ENCODE data around the gene NAALADL1.

DNA sequence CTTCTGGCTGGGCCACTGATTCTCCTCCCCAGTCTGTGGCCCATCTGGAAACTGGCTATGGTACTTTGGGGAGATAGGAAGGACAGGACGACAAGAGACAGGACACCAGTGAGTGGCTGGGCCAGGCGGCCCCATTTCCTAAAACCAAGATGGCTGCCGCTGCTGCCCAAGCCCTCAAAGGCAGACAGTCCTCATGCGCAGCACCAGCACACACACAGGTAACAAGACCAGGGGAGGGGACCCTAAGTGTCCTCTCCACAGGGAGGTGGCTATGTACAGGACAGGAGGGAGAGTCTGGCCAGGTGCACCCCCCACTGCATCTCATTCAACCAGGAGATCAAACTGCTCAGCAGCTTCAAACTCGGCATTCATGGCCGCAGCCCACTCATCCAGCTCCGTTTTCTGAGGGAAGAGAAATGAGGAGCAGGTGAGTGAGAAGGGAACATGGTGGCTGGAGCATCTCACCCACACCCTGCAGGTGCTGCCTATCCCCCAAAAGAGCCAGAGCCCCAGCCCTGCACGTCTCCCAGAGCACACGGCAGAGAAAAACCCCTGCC is 20.5 kb upstream of the NAALADL1 start:
- TF ChIP-seq, protein P1, sequence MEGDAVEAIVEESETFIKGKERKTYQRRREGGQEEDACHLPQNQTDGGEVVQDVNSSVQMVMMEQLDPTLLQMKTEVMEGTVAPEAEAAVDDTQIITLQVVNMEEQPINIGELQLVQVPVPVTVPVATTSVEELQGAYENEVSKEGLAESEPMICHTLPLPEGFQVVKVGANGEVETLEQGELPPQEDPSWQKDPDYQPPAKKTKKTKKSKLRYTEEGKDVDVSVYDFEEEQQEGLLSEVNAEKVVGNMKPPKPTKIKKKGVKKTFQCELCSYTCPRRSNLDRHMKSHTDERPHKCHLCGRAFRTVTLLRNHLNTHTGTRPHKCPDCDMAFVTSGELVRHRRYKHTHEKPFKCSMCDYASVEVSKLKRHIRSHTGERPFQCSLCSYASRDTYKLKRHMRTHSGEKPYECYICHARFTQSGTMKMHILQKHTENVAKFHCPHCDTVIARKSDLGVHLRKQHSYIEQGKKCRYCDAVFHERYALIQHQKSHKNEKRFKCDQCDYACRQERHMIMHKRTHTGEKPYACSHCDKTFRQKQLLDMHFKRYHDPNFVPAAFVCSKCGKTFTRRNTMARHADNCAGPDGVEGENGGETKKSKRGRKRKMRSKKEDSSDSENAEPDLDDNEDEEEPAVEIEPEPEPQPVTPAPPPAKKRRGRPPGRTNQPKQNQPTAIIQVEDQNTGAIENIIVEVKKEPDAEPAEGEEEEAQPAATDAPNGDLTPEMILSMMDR (tag by site-specific recombination; IDR thresholded peaks at IDR 0.05): no peak
- TF ChIP-seq ZNF214 (tag by site-specific recombination; IDR thresholded peaks at IDR 0.05; ENCODE audit: borderline replicate concordance): no peak
- TF ChIP-seq, protein P2, sequence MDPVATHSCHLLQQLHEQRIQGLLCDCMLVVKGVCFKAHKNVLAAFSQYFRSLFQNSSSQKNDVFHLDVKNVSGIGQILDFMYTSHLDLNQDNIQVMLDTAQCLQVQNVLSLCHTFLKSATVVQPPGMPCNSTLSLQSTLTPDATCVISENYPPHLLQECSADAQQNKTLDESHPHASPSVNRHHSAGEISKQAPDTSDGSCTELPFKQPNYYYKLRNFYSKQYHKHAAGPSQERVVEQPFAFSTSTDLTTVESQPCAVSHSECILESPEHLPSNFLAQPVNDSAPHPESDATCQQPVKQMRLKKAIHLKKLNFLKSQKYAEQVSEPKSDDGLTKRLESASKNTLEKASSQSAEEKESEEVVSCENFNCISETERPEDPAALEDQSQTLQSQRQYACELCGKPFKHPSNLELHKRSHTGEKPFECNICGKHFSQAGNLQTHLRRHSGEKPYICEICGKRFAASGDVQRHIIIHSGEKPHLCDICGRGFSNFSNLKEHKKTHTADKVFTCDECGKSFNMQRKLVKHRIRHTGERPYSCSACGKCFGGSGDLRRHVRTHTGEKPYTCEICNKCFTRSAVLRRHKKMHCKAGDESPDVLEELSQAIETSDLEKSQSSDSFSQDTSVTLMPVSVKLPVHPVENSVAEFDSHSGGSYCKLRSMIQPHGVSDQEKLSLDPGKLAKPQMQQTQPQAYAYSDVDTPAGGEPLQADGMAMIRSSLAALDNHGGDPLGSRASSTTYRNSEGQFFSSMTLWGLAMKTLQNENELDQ (tag by site-specific recombination; IDR thresholded peaks at IDR 0.05; ENCODE audit: low read depth): no peak

Data from HEK293 (cell line).